RWPE1 (cell line): ENCODE data around the gene CGNL1.

Source experiments
- CTCF ChIA-PET: fragments of 350-600 bp; sonication (Branson Sonifier 250); formaldehyde crosslinking; extraction: SDS; loops from one replicate; lab custom pipeline; 2021; lab: Yijun Ruan, JAX
- POLR2A ChIA-PET: fragments of 400-600 bp; formaldehyde crosslinking; extraction: SDS; loops from one replicate; lab custom pipeline; 2020; ENCODE audit warnings: antibody characterized with exemption; ENCODE audit not compliant: low non-redundant PET; lab: Yijun Ruan, JAX
- DNase-seq: peaks from one replicate; pipeline ENCODE4 v3.0.0; 2012; ENCODE audit warnings: low spot score
- H3K27ac ChIP-seq: fragments of 450-650 bp; 2 replicates; pipeline ENCODE4 v1.5.1; 2017
- TF ChIP-seq, protein P1 (sequence below): fragments of 450-650 bp; conservative IDR thresholded peaks from 2 replicates; pipeline ENCODE4 v1.5.1; 2017; ENCODE audit warnings: low read depth, mild to moderate bottlenecking

CGNL1 gene

DNA sequence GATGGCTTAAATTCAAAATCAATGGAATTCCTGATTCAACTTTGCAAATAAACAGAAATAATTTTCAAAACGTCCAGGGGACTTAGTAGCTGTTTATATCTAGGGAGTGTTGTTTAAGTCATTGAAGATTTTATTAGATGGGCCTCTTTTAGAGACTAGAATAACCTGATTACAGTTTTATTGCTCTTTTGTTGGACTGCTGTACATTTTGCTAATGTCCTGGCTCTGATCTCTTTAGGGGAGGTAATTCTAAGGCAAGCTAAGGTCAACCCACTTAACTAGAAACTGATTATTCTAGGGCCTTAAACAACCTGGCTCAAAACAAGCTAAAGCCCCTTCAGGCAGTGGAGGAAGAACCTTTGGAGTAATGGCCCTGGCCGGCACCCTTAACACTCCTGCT is 153.4 kb downstream of the CGNL1 start:
- TF ChIP-seq, protein P1, sequence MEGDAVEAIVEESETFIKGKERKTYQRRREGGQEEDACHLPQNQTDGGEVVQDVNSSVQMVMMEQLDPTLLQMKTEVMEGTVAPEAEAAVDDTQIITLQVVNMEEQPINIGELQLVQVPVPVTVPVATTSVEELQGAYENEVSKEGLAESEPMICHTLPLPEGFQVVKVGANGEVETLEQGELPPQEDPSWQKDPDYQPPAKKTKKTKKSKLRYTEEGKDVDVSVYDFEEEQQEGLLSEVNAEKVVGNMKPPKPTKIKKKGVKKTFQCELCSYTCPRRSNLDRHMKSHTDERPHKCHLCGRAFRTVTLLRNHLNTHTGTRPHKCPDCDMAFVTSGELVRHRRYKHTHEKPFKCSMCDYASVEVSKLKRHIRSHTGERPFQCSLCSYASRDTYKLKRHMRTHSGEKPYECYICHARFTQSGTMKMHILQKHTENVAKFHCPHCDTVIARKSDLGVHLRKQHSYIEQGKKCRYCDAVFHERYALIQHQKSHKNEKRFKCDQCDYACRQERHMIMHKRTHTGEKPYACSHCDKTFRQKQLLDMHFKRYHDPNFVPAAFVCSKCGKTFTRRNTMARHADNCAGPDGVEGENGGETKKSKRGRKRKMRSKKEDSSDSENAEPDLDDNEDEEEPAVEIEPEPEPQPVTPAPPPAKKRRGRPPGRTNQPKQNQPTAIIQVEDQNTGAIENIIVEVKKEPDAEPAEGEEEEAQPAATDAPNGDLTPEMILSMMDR, result no peak
- no peak for DNase-seq
- CTCF ChIA-PET, result interaction anchor here (0.6 to 5.1 kb wide), 6 partner anchors 12 to 188 kb away, joined by 3 to 121 read pairs (median 4); no protein-coding TSS in a partner anchor
- POLR2A ChIA-PET, result interaction anchor here (0.8 kb wide), 1 partner anchor 12 kb away, joined by 4 read pairs; no protein-coding TSS in a partner anchor
- H3K27ac ChIP-seq, result no peak overlapping the region

DNA sequence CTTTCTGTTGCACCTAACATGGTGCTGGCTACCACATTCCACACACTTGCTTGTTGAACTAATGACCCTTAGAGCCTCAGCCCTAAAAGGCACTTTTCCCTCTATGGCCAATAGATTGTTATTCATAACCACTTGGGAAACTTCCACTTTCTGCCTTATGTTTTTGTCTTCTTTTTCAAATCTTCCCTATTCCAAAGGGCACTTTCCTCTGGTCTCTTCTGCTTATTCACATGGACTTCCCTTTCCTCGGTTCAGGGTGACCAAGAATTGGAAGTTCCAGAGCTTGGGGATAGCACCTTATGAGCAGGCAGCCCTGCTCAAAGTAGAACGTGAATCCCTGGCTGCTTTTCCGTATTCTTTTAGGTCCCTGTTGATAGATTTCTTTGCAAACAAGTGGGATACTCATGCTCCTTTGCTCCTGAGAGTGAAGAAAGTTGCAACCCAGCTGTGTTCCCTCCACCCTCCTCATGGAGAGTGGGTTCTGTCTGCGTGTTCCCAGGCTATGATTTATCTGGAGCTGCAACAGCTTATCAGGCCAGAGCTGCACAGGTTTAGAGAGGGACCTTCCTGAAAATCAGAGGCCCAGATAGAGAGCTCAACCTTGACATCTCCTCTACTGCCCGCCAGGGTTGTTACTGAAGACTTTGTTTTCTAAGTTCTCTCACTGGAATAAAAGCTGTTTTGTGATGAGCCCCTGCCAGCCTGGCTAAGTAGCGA is 156.6 kb downstream of the CGNL1 start:
- ChIA-PET POLR2A (no interaction called here), CTCF (interaction anchor here (0.6 to 1.5 kb wide), 2 partner anchors 9 to 26 kb away, joined by 3 to 4 read pairs; no protein-coding TSS in a partner anchor)
- no peak for DNase-seq
- TF ChIP-seq, protein P1, result no peak
- H3K27ac ChIP-seq, result no peak overlapping the region

DNA sequence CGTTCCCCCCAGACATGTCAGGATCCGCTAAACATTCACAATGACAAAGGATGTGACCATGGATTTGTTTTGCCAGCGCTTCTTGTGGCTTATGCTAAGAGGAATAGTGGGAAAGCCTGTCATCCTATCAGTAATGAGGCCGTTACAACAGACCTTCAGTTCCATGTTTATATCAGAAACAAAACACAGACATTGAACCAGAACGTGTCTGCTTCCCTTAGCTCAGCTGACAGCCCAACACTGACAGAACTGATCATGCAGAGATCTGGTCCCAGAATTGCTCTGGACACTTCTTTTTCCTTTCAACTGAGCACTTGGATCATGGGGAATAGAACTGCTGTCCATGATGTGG is 157.1 kb downstream of the CGNL1 start:
- ChIA-PET POLR2A (no interaction called here), CTCF (interaction anchor here (0.6 to 1.5 kb wide), 2 partner anchors 9 to 24 kb away, joined by 3 to 4 read pairs; no protein-coding TSS in a partner anchor)
- no peak overlapping the region for H3K27ac ChIP-seq
- no peak for DNase-seq
- TF ChIP-seq, protein P1, result no peak

DNA sequence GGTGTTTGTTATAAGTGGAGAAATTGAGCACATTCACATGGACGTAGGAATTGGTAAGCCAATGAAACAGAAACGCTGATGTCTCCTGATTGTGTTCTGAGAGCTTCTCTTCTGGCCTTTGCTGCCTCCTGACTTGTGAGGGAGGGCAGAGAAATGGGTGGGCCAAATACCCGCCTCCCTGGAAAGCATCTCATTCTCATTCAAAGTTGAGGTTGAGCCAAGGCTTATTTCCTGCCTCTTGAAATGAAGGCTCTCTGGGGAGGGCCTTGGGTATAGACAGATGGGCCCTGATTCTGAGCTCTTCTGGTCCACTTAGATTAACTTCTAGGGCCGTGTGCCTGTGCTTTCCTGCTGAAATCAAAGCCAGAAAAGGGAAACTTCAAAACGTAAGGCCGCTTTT is 158.0 kb downstream of the CGNL1 start:
- ChIA-PET POLR2A (no interaction called here), CTCF (interaction anchor here (0.6 to 1.5 kb wide), 3 partner anchors 8 to 30 kb away, joined by 3 to 4 read pairs (median 3); no protein-coding TSS in a partner anchor)
- no peak overlapping the region for H3K27ac ChIP-seq
- DNase-seq, result no peak
- TF ChIP-seq, protein P1, result no peak

DNA sequence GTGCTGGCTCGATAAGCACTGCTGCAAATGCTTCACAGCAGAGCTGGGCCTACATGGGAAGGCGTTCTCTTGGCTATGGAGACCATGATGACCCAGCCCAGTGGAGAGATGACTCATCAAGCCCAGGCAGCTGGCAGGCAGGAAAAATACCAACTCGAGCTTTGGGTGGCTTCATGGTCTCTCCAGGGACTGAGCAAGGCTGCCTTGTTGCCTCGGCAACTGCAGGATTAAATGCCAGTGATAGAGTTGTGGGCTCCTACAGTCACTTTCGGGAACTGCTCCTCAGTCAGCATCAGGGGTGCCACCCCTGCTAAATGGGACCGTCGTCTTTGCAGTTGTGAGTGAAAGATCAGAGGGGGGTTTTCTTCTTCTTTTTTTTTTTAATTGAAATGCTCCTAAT is 160.8 kb downstream of the CGNL1 start:
- CTCF ChIA-PET, result interaction anchor here (1.2 kb wide), 2 partner anchors 10 to 196 kb away, joined by 3 read pairs; no protein-coding TSS in a partner anchor
- TF ChIP-seq, protein P1, result no peak
- no peak for DNase-seq
- H3K27ac ChIP-seq, result no peak overlapping the region
- POLR2A ChIA-PET, result no interaction called here

DNA sequence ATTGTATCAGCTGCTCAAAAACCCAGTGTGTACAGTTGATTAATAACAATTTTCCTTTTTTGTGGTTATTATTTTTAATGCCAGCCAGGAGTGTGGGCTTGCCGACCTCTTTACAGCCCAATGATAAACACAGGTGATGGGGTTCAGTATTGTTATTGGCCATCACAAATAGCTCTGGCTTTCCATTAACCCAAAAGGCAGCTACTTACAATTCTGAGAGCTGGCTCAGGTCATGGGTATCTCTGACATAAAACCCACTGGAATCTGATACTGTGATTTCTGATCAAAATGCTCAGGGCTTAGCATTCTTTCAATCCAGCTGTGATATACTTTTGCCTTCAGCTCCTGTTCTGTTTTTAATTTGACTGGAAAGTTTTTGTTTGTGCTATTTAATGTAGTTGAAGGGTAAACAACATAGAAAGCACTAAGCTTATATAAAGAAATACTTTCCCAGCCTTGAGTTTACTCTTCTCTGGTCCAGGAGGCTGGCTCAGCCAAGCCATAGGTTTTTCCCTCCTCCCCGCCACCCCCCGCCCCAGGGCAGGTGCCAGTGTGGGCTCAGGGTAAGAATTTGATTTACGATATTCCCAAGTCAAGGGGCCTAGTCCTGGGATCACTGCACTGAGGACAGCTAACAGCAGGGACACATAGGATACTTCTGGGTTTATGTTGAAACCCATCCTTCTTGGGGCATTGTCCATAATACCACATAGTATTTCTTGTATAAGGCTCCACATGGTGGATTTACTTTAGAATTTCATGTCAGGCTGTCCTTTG is 161.4 kb downstream of the CGNL1 start:
- no peak for DNase-seq
- TF ChIP-seq, protein P1, result no peak
- ChIA-PET CTCF (interaction anchor here (0.5 to 1.2 kb wide), 4 partner anchors 10 to 274 kb away, joined by 3 read pairs; no protein-coding TSS in a partner anchor), POLR2A (no interaction called here)
- H3K27ac ChIP-seq, result no peak overlapping the region
